Gastroesophageal sphincter (tissue), 4 donors: Measurements from ENCODE around the gene TBC1D14. TPM values are rescaled to one million over a fixed set of nuclear protein-coding genes. Genes with fewer than 3 reads are reported as not detected.

ENCODE experiments used
- ATAC-seq: fragments of 150-250 bp; one replicate; pipeline ENCODE4 v1.9.1; 2016; ENCODE audit warnings: mild to moderate bottlenecking, moderate library complexity
- H3K27ac ChIP-seq, 4 donors: fragments of 200-600 bp; sonication (generic) in 3 of 4; 1 replicate in 3 of 4; 2 replicates in 1 of 4; pipeline ENCODE4 v1.5.1; 2016 to 2019
- H3K27me3 ChIP-seq: fragments of 200-600 bp; sonication (generic); one replicate; pipeline ENCODE4 v1.5.1; 2019
- H3K36me3 ChIP-seq, 2 donors: fragments of 200-600 bp; sonication (generic); one replicate each; pipeline ENCODE4 v1.5.1; 2019; ENCODE audit warnings: control low read depth in 1 of 2
- H3K4me1 ChIP-seq, 3 donors: fragments of 200-600 bp; sonication (generic); 1 replicate in 2 of 3; 2 replicates in 1 of 3; pipeline ENCODE4 v1.5.1; 2016 to 2019; ENCODE audit warnings: control low read depth in 2 of 3
- H3K4me3 ChIP-seq, 2 donors: fragments of 200-600 bp; sonication (generic); one replicate each; pipeline ENCODE4 v1.5.1; 2019; ENCODE audit warnings: mild to moderate bottlenecking in 1 of 2, moderate library complexity in 1 of 2
- H3K9me3 ChIP-seq, 3 donors: fragments of 200-600 bp; sonication (generic); one replicate each; pipeline ENCODE4 v1.5.1; 2017 to 2019; ENCODE audit warnings: control low read depth in 2 of 3
- CTCF ChIP-seq, 4 experiments: fragments of 200-600 bp in 2 of 4; fragments of 450-650 bp in 2 of 4; sonication (generic) in 1 of 4; IDR thresholded peaks; one replicate each; pipeline ENCODE4 v1.5.1; 2017 to 2019; ENCODE audit warnings: antibody characterized with exemption in 4 of 4, mild to moderate bottlenecking in 2 of 4, moderate library complexity in 2 of 4
- EP300 ChIP-seq: sonication (generic); formaldehyde crosslinking; IDR thresholded peaks from one replicate; pipeline ENCODE4 v1.6.1; 2017; ENCODE audit warnings: antibody characterized with exemption, mild to moderate bottlenecking
- POLR2A ChIP-seq, 2 donors: fragments of 450-650 bp; IDR thresholded peaks; one replicate each; pipeline ENCODE4 v1.6.1; 2017; ENCODE audit warnings: antibody characterized with exemption in 2 of 2, mild to moderate bottlenecking in 2 of 2, moderate library complexity in 1 of 2
- POLR2AphosphoS5 ChIP-seq: sonication (generic); formaldehyde crosslinking; IDR thresholded peaks from one replicate; pipeline ENCODE4 v1.6.1; 2017; ENCODE audit warnings: antibody characterized with exemption
- WGBS, 2 donors: methylation state at CpG; one replicate each; pipeline ENCODE4 v1.1.5; 2018; ENCODE audit warnings: low coverage in 1 of 2; 5-methylcytosine and 5-hydroxymethylcytosine counted together
- total RNA-seq, 4 donors: library from RNA; depleted of rRNA; stranded (reverse); fragments of >200 nt; gene quantifications; one replicate each; pipeline ENCODE4 v1.1.0, GENCODE V29; 2016

Gene TBC1D14
- total RNA-seq, 4 donors from 2014 or later = 42.5 to 54.2 (median 45.0) TPM

GRCh38 chr4:6898763-6899162 is 10.9 kb upstream of the TBC1D14 start:
- H3K36me3 ChIP-seq = no peaks in the 10 kb centered on the region
- no peak overlapping the region for H3K27ac ChIP-seq
- TF ChIP-seq POLR2A (IDR thresholded peaks at IDR 0.05) (no peak), CTCF (IDR thresholded peaks at IDR 0.05) (no peak), POLR2AphosphoS5 (no peak), EP300 (no peak)
- no peaks in the 10 kb centered on the region for H3K9me3 ChIP-seq
- no peak for ATAC-seq
- 61 to 76% methylated on average over 3 of the region's 3 CpGs for WGBS, 2 donors
- no peak overlapping the region for H3K4me3 ChIP-seq
- no peaks in the 10 kb centered on the region for H3K27me3 ChIP-seq
- H3K4me1 ChIP-seq = no peaks in the 10 kb centered on the region

- no peak for ATAC-seq
- Histone ChIP-seq H3K27ac (no peak overlapping the region), H3K27me3 (no peaks in the 10 kb centered on the region), H3K4me3 (no peak overlapping the region), H3K9me3 (no peaks in the 10 kb centered on the region), H3K36me3 (no peaks in the 10 kb centered on the region), H3K4me1 (no peaks in the 10 kb centered on the region)
- WGBS, 2 donors = 84% methylated on average over 5 of the region's 10 CpGs; no CpG with 5 or more reads in 1 of the 2 donors
- TF ChIP-seq POLR2AphosphoS5 (no peak), POLR2A (IDR thresholded peaks at IDR 0.05) (no peak), CTCF (IDR thresholded peaks at IDR 0.05) (no peak), EP300 (no peak)
Observed at GRCh38 chr4:6900181-6900812, 9.3 kb upstream of the TBC1D14 start.

GRCh38 chr4:6900956-6901355 is 8.7 kb upstream of the TBC1D14 start:
- Histone ChIP-seq H3K4me3 (no peak overlapping the region), H3K9me3 (no peaks in the 10 kb centered on the region), H3K27me3 (peaks cover 5% of the 10 kb centered on the region), H3K27ac (no peak overlapping the region), H3K4me1 (no peaks in the 10 kb centered on the region), H3K36me3 (no peaks in the 10 kb centered on the region)
- 76% methylated on average over 7 of the region's 12 CpGs; no CpG with 5 or more reads in 1 of the 2 donors for WGBS, 2 donors
- no peak for ATAC-seq
- TF ChIP-seq POLR2AphosphoS5 (no peak), CTCF (IDR thresholded peaks at IDR 0.05) (no peak), POLR2A (IDR thresholded peaks at IDR 0.05) (no peak), EP300 (no peak)

GRCh38 chr4:6901669-6902317 is 7.8 kb upstream of the TBC1D14 start:
- Histone ChIP-seq H3K27ac (no peak overlapping the region), H3K4me3 (no peak overlapping the region), H3K9me3 (no peaks in the 10 kb centered on the region), H3K36me3 (no peaks in the 10 kb centered on the region), H3K4me1 (no peaks in the 10 kb centered on the region), H3K27me3 (peaks cover 12% of the 10 kb centered on the region)
- ATAC-seq = no peak
- WGBS, 2 donors = 35% methylated on average over 4 of the region's 24 CpGs; no CpG with 5 or more reads in 1 of the 2 donors
- TF ChIP-seq EP300 (no peak), CTCF (IDR thresholded peaks at IDR 0.05) (no peak), POLR2AphosphoS5 (no peak), POLR2A (IDR thresholded peaks at IDR 0.05) (no peak)
